ENCODE data around the gene FYB1. TPM values are rescaled to one million over a fixed set of nuclear protein-coding genes. Genes with fewer than 3 reads are reported as not detected.
"Not testable (repeated sequence)": the region's sequence is repeated elsewhere in the genome, so short reads cannot be mapped to it uniquely, and the experiment has no call there.

FYB1 gene
- polyA plus RNA-seq, 2 donors = 0.86 to 1.4 TPM

DNA sequence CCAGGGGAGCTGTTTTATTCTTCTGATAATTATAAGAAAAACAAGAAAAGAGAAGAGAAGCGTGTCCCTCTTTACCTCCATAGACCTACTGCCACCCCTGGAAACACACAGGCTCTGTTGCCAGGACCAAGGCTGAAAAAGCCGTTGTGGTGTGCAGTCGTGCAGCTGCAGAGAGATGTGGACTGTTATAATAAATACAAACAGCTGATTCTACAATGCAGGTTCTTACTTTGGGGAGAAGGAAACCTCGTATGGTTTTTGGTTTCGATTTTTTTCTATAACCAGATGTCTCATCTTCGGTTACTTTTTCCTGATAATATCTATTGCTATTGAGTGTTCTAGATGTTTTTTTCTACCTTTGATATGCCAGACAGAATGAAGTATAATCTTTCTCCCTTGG is 28.1 kb downstream of the FYB1 start:
- H3K36me3 ChIP-seq (ENCODE audit: control insufficient read depth in 2 of 2, insufficient read depth in 2 of 2, low read length in 1 of 2) = no peaks in the 10 kb centered on the region
- no peak overlapping the region for H3K4me3 ChIP-seq (ENCODE audit: low read depth in 1 of 2, low read length in 2 of 2)
- WGBS, 2 donors = 40 to 46% methylated on average over 6 of the region's 6 CpGs
- no peak overlapping the region for H3K27ac ChIP-seq (ENCODE audit: low read depth in 2 of 2, low read length in 1 of 2)
- H3K9me3 ChIP-seq (ENCODE audit: control insufficient read depth in 2 of 2, insufficient read depth in 1 of 2, low read depth in 1 of 2, low read length in 1 of 2) = no peaks in the 10 kb centered on the region
- peaks cover 0 to 6% of the 10 kb centered on the region in 2 donors for H3K4me1 ChIP-seq (ENCODE audit: control insufficient read depth in 2 of 2, insufficient read depth in 2 of 2, low read length in 1 of 2)
- no peaks in the 10 kb centered on the region for H3K27me3 ChIP-seq (ENCODE audit: control insufficient read depth in 1 of 2, insufficient read depth in 2 of 2, low read length in 2 of 2)

DNA sequence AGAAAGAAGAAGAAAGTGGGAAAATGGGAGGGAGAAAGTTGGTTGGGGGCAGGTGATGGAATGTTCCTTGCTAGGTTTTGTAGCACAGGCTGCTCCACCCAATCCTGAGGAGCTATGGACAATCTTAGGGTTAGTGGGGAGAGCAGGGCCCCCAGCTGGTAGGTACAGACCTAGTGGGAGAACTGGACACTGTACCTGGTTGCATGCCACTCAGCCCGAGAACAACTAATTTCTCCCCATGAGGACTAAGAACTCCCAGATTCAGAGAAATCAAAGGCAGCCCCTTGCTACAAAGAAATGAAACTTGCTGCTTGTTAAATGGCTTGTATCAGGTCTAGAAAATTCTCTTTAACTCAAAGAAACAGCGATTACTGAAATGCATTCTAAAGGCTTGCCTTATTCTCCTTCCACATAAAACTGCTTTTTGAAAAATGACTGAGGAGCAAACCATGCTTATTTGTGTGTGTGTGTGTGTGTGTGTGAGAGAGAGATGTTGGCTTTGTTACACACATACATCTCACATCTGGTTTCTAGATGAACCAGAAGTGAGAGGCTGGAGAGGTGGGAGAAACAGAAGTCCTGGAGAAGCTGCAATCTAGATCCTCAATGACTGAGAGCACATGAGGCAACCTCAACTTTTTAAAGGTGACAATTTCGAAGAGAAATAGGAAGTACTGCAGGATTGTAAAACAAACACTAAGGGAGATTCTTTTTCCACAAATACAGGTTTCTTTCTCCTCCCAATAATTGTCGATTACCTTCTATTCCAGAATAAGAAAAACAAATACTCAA is 28.9 kb downstream of the FYB1 start:
- no peak overlapping the region for H3K4me3 ChIP-seq (ENCODE audit: low read depth in 1 of 2, low read length in 2 of 2)
- H3K27ac ChIP-seq (ENCODE audit: low read depth in 2 of 2, low read length in 1 of 2) = no peak overlapping the region
- H3K36me3 ChIP-seq (ENCODE audit: control insufficient read depth in 2 of 2, insufficient read depth in 2 of 2, low read length in 1 of 2) = no peaks in the 10 kb centered on the region
- 68 to 74% methylated on average over 4 of the region's 4 CpGs for WGBS, 2 donors
- H3K9me3 ChIP-seq (ENCODE audit: control insufficient read depth in 2 of 2, insufficient read depth in 1 of 2, low read depth in 1 of 2, low read length in 1 of 2) = no peaks in the 10 kb centered on the region
- peaks cover 0 to 6% of the 10 kb centered on the region in 2 donors for H3K4me1 ChIP-seq (ENCODE audit: control insufficient read depth in 2 of 2, insufficient read depth in 2 of 2, low read length in 1 of 2)
- no peaks in the 10 kb centered on the region for H3K27me3 ChIP-seq (ENCODE audit: control insufficient read depth in 1 of 2, insufficient read depth in 2 of 2, low read length in 2 of 2)

DNA sequence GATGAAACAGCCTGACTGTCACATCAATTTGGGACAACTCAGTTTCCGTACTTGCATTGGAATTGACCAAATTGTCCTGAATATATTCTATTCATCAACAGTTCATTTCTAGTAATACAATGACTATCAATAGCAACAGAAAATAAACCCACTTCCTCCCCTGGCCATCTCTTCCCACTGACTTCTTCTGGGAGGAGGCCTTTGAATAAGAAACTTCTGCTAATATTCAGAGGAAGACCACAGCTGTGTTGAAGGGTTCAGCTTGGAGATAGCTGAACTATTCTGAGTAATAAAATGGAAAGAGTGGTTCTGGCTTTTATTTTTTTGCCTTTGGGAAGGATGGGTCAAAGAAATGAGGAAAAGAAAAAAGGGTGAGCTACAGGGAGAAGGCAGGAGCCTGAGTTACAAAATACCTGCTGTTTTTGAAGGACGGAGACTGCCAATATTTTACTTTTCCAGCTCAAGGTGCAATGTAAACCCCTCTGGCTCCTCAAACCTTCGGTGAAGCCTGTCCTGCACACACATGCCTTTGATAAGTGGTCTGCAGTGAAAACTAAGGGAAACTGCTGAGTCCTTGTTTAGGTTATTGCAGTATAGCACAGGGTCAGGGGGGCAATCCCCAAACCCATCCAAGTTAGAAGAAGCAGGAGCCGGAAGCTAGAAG is 29.9 kb downstream of the FYB1 start:
- WGBS, 2 donors = 59 to 61% methylated on average over 4 of the region's 4 CpGs
- Histone ChIP-seq H3K9me3 (ENCODE audit: control insufficient read depth in 2 of 2, insufficient read depth in 1 of 2, low read depth in 1 of 2, low read length in 1 of 2) (no peaks in the 10 kb centered on the region), H3K27ac (ENCODE audit: low read depth in 2 of 2, low read length in 1 of 2) (no peak overlapping the region), H3K4me1 (ENCODE audit: control insufficient read depth in 2 of 2, insufficient read depth in 2 of 2, low read length in 1 of 2) (peaks cover 0 to 6% of the 10 kb centered on the region in 2 donors), H3K36me3 (ENCODE audit: control insufficient read depth in 2 of 2, insufficient read depth in 2 of 2, low read length in 1 of 2) (no peaks in the 10 kb centered on the region), H3K27me3 (ENCODE audit: control insufficient read depth in 1 of 2, insufficient read depth in 2 of 2, low read length in 2 of 2) (no peaks in the 10 kb centered on the region), H3K4me3 (ENCODE audit: low read depth in 1 of 2, low read length in 2 of 2) (no peak overlapping the region)

DNA sequence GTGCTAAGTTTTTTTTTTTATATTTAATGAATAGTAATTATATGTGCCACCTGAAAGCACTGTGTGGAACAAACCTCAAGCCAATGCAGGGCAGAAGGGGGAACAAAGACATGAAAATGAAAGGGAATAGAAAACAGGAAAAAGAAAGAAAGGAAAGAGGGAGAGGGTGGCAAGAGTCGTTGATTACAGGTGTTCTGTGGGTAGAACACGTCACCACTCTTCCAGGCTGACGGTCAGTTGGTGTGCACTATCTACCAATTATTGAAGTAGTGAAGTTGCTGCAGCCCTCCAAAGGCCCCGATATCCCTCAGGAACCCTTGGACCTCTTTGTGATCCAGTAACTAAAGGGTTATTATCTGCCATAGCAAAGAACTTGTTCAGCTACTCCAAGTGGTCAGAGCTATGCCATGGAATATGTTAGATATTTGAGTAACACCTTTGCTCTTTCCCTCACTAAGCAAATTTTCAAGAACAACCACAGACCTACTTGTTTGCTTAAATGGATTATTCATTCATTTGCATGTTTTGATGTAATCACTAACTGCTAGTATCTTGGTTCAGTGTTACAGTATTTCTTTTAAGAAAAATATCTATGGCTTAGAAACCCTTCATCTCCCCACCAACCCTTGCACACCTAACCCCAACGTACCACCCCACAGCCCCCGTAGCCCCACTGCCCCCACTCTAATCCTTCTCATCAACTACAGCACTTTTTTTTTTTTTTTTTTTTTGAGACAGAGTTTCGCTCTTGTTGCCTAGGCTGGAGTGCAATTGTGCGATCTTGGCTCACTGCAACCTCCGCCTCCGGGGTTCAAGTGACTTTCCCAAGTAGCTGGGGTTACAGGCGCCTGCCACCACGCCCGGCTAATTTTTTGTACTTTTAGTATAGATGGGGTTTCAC is 31.3 kb downstream of the FYB1 start:
- Histone ChIP-seq H3K4me3 (ENCODE audit: low read depth in 1 of 2, low read length in 2 of 2) (no peak overlapping the region), H3K27ac (ENCODE audit: low read depth in 2 of 2, low read length in 1 of 2) (no peak overlapping the region), H3K27me3 (ENCODE audit: control insufficient read depth in 1 of 2, insufficient read depth in 2 of 2, low read length in 2 of 2) (no peaks in the 10 kb centered on the region), H3K36me3 (ENCODE audit: control insufficient read depth in 2 of 2, insufficient read depth in 2 of 2, low read length in 1 of 2) (no peaks in the 10 kb centered on the region), H3K4me1 (ENCODE audit: control insufficient read depth in 2 of 2, insufficient read depth in 2 of 2, low read length in 1 of 2) (peaks cover 0 to 3% of the 10 kb centered on the region in 2 donors), H3K9me3 (ENCODE audit: control insufficient read depth in 2 of 2, insufficient read depth in 1 of 2, low read depth in 1 of 2, low read length in 1 of 2) (no peaks in the 10 kb centered on the region)
- WGBS, 2 donors = 72 to 79% methylated on average over 13 of the region's 13 CpGs

DNA sequence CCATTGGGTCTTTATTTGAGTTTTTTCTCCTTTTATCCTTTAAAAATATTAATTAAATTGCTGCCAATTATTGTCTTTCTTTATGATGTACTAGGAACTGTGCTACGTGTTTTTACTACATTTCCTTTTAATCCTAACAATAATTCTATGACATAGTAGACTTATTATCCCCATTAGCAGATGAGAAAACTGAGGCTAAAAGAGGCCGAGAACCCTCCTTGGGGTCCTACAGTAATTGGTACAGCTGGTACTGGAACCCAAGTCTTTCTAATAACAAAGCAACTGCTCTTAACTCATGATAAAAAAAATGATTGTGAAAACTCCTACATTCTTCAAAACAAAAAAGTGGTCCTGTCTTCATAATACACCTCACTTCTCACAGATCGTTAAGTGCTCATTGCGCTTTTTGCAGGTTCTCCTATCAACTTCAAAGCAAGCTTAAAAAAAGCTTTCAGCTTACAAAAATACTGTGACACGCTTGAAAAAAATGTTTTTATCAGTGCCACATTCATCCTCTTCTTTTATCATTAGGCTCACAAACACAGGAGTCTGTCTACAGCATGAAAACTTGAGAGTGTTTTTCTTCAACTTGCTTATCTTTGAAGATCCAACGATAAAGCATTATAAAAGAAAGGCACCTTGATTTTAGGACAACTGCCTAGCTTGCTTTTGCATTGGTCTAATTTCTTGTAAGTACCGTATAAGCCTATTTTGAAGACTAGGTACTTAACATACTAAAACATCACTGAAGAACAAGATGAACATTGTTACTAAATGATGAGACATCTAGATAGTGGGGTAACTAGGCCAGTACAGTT is 32.4 kb downstream of the FYB1 start:
- H3K36me3 ChIP-seq (ENCODE audit: control insufficient read depth in 2 of 2, insufficient read depth in 2 of 2, low read length in 1 of 2) = no peaks in the 10 kb centered on the region
- H3K27ac ChIP-seq (ENCODE audit: low read depth in 2 of 2, low read length in 1 of 2) = no peak overlapping the region
- WGBS, 2 donors = 69 to 77% methylated on average over 7 of the region's 7 CpGs
- H3K4me1 ChIP-seq (ENCODE audit: control insufficient read depth in 2 of 2, insufficient read depth in 2 of 2, low read length in 1 of 2) = no peaks in the 10 kb centered on the region
- no peaks in the 10 kb centered on the region for H3K9me3 ChIP-seq (ENCODE audit: control insufficient read depth in 2 of 2, insufficient read depth in 1 of 2, low read depth in 1 of 2, low read length in 1 of 2)
- H3K4me3 ChIP-seq (ENCODE audit: low read depth in 1 of 2, low read length in 2 of 2) = no peak overlapping the region
- H3K27me3 ChIP-seq (ENCODE audit: control insufficient read depth in 1 of 2, insufficient read depth in 2 of 2, low read length in 2 of 2) = no peaks in the 10 kb centered on the region

DNA sequence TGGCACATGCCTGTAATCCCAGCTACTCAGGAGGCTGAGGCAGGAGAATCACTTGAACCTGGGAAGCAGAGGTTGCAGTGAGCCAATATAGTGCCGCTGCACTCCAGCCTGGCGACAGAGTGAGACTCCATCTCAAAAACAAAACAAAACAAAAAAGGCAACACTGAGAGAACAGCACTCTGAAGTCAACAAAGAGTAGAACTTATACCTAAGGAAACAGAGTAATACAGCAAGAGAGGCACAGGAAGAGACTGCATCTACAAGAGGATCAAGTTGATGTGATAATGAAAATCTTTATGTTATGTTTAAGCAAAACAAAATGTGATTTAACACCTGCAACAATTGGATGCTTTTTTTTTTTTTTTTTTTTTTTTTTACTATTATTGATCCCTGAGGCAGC is 33.1 kb downstream of the FYB1 start:
- H3K27ac ChIP-seq (ENCODE audit: low read depth in 2 of 2, low read length in 1 of 2) = peak overlapping the region in 1 of 2 donors; percentile 4
- H3K4me3 ChIP-seq (ENCODE audit: low read depth in 1 of 2, low read length in 2 of 2) = no peak overlapping the region

DNA sequence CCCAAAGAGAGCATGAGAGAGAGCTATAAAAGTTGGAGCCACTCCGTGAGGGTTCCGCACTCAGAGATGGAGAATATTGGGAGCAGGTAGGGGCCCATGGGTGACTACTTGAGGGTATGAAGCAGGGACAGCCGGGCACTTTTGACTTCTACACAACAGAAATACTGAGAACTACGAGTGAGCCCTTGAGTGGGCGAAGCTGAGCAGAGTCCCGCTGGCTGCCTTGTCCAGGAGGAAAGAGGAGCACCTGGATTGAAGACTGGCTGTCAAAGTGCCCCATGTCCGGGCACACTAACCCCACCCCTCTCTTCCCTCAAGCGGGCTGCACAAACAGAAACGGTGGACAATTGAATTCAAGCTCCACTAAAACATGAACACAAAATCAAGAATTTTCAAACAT is 33.6 kb downstream of the FYB1 start:
- Histone ChIP-seq H3K4me3 (ENCODE audit: low read depth in 1 of 2, low read length in 2 of 2) (no peak overlapping the region), H3K27me3 (ENCODE audit: control insufficient read depth in 1 of 2, insufficient read depth in 2 of 2, low read length in 2 of 2) (no peaks in the 10 kb centered on the region), H3K36me3 (ENCODE audit: control insufficient read depth in 2 of 2, insufficient read depth in 2 of 2, low read length in 1 of 2) (no peaks in the 10 kb centered on the region), H3K9me3 (ENCODE audit: control insufficient read depth in 2 of 2, insufficient read depth in 1 of 2, low read depth in 1 of 2, low read length in 1 of 2) (no peaks in the 10 kb centered on the region), H3K4me1 (ENCODE audit: control insufficient read depth in 2 of 2, insufficient read depth in 2 of 2, low read length in 1 of 2) (no peaks in the 10 kb centered on the region), H3K27ac (ENCODE audit: low read depth in 2 of 2, low read length in 1 of 2) (peak overlapping the region; percentile 4)
- WGBS, 2 donors = 88 to 90% methylated on average over 9 of the region's 9 CpGs

More for the DNA sequence above, 33.1 kb downstream of the FYB1 start:
- Histone ChIP-seq H3K27me3 (ENCODE audit: control insufficient read depth in 1 of 2, insufficient read depth in 2 of 2, low read length in 2 of 2) (no peaks in the 10 kb centered on the region), H3K4me1 (ENCODE audit: control insufficient read depth in 2 of 2, insufficient read depth in 2 of 2, low read length in 1 of 2) (no peaks in the 10 kb centered on the region), H3K9me3 (ENCODE audit: control insufficient read depth in 2 of 2, insufficient read depth in 1 of 2, low read depth in 1 of 2, low read length in 1 of 2) (no peaks in the 10 kb centered on the region), H3K36me3 (ENCODE audit: control insufficient read depth in 2 of 2, insufficient read depth in 2 of 2, low read length in 1 of 2) (no peaks in the 10 kb centered on the region)
- 85 to 88% methylated on average over 2 of the region's 2 CpGs for WGBS, 2 donors

DNA sequence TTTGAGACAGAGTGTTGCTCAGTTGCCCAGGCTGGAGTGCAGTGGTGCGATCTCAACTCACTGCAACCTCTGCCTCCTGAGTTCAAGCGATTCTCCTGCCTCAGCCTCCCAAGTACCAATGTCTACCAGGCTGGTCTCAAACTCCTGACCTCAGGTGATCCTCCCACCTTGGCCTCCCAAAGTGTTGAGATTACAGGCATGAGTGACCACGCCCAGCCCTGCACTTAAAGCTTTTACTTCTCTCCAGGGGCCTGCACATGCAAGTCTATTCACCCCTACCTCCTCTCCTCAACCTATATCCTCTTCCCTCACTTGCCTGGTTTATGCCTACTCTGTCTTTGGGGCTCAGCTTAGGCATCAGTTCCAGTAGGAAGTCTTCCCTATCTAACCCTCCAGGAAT is 39.8 kb downstream of the FYB1 start:
- H3K9me3 ChIP-seq (ENCODE audit: control insufficient read depth in 2 of 2, insufficient read depth in 1 of 2, low read depth in 1 of 2, low read length in 1 of 2); H3K27ac ChIP-seq (ENCODE audit: low read depth in 2 of 2, low read length in 1 of 2); H3K4me3 ChIP-seq (ENCODE audit: low read depth in 1 of 2, low read length in 2 of 2); H3K27me3 ChIP-seq (ENCODE audit: control insufficient read depth in 1 of 2, insufficient read depth in 2 of 2, low read length in 2 of 2); H3K4me1 ChIP-seq (ENCODE audit: control insufficient read depth in 2 of 2, insufficient read depth in 2 of 2, low read length in 1 of 2); H3K36me3 ChIP-seq (ENCODE audit: control insufficient read depth in 2 of 2, insufficient read depth in 2 of 2, low read length in 1 of 2): not testable (repeated sequence)
- 51 to 55% methylated on average over 3 of the region's 3 CpGs for WGBS, 2 donors

DNA sequence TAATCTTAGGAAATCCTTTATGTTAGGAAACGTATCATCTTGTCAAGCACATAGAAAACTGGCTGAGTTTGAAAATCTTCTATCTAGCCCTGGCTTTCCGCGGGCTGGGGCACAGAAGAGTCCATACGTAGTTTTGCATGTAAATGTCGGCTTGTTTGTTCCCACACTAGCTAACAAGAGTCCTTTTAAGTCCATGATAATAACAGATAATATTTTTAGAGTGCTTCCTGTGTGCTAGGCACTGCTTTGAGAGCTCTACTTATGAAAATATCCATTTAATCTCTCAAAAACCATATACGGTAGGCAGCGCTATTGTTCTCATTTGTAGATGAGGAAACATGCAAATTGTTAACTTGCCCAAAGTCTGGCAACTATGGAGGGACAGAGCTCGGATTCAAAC is 40.5 kb downstream of the FYB1 start:
- WGBS, 2 donors = 71 to 74% methylated on average over 8 of the region's 8 CpGs
- Histone ChIP-seq H3K9me3 (ENCODE audit: control insufficient read depth in 2 of 2, insufficient read depth in 1 of 2, low read depth in 1 of 2, low read length in 1 of 2) (no peaks in the 10 kb centered on the region), H3K4me3 (ENCODE audit: low read depth in 1 of 2, low read length in 2 of 2) (no peak overlapping the region), H3K27ac (ENCODE audit: low read depth in 2 of 2, low read length in 1 of 2) (no peak overlapping the region), H3K4me1 (ENCODE audit: control insufficient read depth in 2 of 2, insufficient read depth in 2 of 2, low read length in 1 of 2) (no peaks in the 10 kb centered on the region), H3K27me3 (ENCODE audit: control insufficient read depth in 1 of 2, insufficient read depth in 2 of 2, low read length in 2 of 2) (no peaks in the 10 kb centered on the region), H3K36me3 (ENCODE audit: control insufficient read depth in 2 of 2, insufficient read depth in 2 of 2, low read length in 1 of 2) (no peaks in the 10 kb centered on the region)

Measured in esophagus (tissue), 2 donors.